Vagina (tissue), 2 donors: ENCODE data around the gene MIF. TPM values are rescaled to one million over a fixed set of nuclear protein-coding genes. Genes with fewer than 3 reads are reported as not detected.

Source experiments
- DNase-seq, 2 donors: peaks; one replicate each; pipeline ENCODE4 v3.0.0-alpha.2; 2017; ENCODE audit errors: extremely low spot score in 2 of 2
- H3K27ac ChIP-seq: fragments of 200-600 bp; sonication (generic); one replicate; pipeline ENCODE4 v1.5.1; 2019
- H3K27me3 ChIP-seq: fragments of 200-600 bp; sonication (generic); one replicate; pipeline ENCODE4 v1.5.1; 2019
- H3K36me3 ChIP-seq, 2 donors: fragments of 200-600 bp; sonication (generic); one replicate each; pipeline ENCODE4 v1.5.1; 2017 to 2019
- H3K4me1 ChIP-seq: fragments of 200-600 bp; sonication (generic); one replicate; pipeline ENCODE4 v1.5.1; 2019
- H3K4me3 ChIP-seq, 2 donors: fragments of 200-600 bp; sonication (generic); 1 replicate in 1 of 2; 2 replicates in 1 of 2; pipeline ENCODE4 v1.5.1; 2016 to 2019
- H3K9me3 ChIP-seq: fragments of 200-600 bp; sonication (generic); one replicate; pipeline ENCODE4 v1.5.1; 2019
- CTCF ChIP-seq, 3 experiments: fragments of 450-650 bp in 2 of 3; fragments of 200-600 bp in 1 of 3; sonication (generic) in 1 of 3; IDR thresholded peaks; one replicate each; pipeline ENCODE4 v1.5.1; 2017 to 2019; ENCODE audit warnings: antibody characterized with exemption in 3 of 3, mild to moderate bottlenecking in 2 of 3, moderate library complexity in 2 of 3
- POLR2A ChIP-seq, 2 donors: fragments of 450-650 bp; IDR thresholded peaks; one replicate each; pipeline ENCODE4 v1.6.1; 2017; ENCODE audit warnings: antibody characterized with exemption in 2 of 2, mild to moderate bottlenecking in 2 of 2, moderate library complexity in 2 of 2
- POLR2AphosphoS5 ChIP-seq, 2 donors: sonication (generic); formaldehyde crosslinking; IDR thresholded peaks; one replicate each; pipeline ENCODE4 v1.9.0; 2017; ENCODE audit warnings: antibody characterized with exemption in 2 of 2, mild to moderate bottlenecking in 2 of 2, low read depth in 1 of 2; ENCODE audit not compliant: insufficient read depth in 1 of 2
- intact Hi-C: fragments of 100-400 bp; cut with DNase I; formaldehyde crosslinking; loops from one replicate; pipeline ENCODE4 v1.15.1; 2023
- total RNA-seq: library from RNA; depleted of rRNA; stranded (reverse); fragments of >200 nt; gene quantifications from one replicate; pipeline ENCODE4 v1.2.3, GENCODE V29; 2016

The MIF gene
- total RNA-seq, 1 donor from 2014 or later: 638 TPM

GRCh38 chr22:23847310-23847920 lies 46.8 kb upstream of the MIF start:
- Histone ChIP-seq H3K27me3 (no peaks in the 10 kb centered on the region), H3K36me3 (no peaks in the 10 kb centered on the region), H3K9me3 (no peaks in the 10 kb centered on the region), H3K4me3 (no peak overlapping the region), H3K4me1 (peaks cover 47% of the 10 kb centered on the region), H3K27ac (no peak overlapping the region)
- DNase-seq: no peak
- intact Hi-C loops: loop anchor here (5.0 to 10.0 kb wide), 2 partner anchors 80 to 293 kb away; partner anchors contain the start of gene CHCHD10
- TF ChIP-seq POLR2AphosphoS5 (IDR thresholded peaks at IDR 0.05; ENCODE audit: insufficient read depth in 1 of 2, low read depth in 1 of 2) (no peak), POLR2A (IDR thresholded peaks at IDR 0.05) (no peak), CTCF (IDR thresholded peaks at IDR 0.05) (no peak)

GRCh38 chr22:23847991-23848864 lies 46.0 kb upstream of the MIF start:
- no peaks in the 10 kb centered on the region for H3K36me3 ChIP-seq
- intact Hi-C loops: loop anchor here (5.0 to 10.0 kb wide), 2 partner anchors 81 to 293 kb away; partner anchors contain the start of gene CHCHD10
- no peak overlapping the region for H3K27ac ChIP-seq
- no peaks in the 10 kb centered on the region for H3K27me3 ChIP-seq
- no peaks in the 10 kb centered on the region for H3K9me3 ChIP-seq
- H3K4me1 ChIP-seq: peaks cover 47% of the 10 kb centered on the region
- H3K4me3 ChIP-seq: no peak overlapping the region
- DNase-seq: no peak
- no peak for TF ChIP-seq POLR2AphosphoS5 (IDR thresholded peaks at IDR 0.05; ENCODE audit: insufficient read depth in 1 of 2, low read depth in 1 of 2)
- no peak for TF ChIP-seq POLR2A (IDR thresholded peaks at IDR 0.05)
- TF ChIP-seq CTCF (IDR thresholded peaks at IDR 0.05): no peak

GRCh38 chr22:23849009-23850006 lies 44.9 kb upstream of the MIF start:
- H3K4me1 ChIP-seq: peaks cover 44% of the 10 kb centered on the region

GRCh38 chr22:23850136-23850611 lies 44.0 kb upstream of the MIF start:
- intact Hi-C loops: no loop called here
- H3K36me3 ChIP-seq: no peaks in the 10 kb centered on the region
- no peaks in the 10 kb centered on the region for H3K9me3 ChIP-seq
- no peak for TF ChIP-seq POLR2A (IDR thresholded peaks at IDR 0.05)
- TF ChIP-seq CTCF (IDR thresholded peaks at IDR 0.05): no peak
- TF ChIP-seq POLR2AphosphoS5 (IDR thresholded peaks at IDR 0.05; ENCODE audit: insufficient read depth in 1 of 2, low read depth in 1 of 2): no peak
- H3K27ac ChIP-seq: no peak overlapping the region
- no peak for DNase-seq
- peaks cover 35% of the 10 kb centered on the region for H3K4me1 ChIP-seq
- no peaks in the 10 kb centered on the region for H3K27me3 ChIP-seq
- no peak overlapping the region for H3K4me3 ChIP-seq

More at GRCh38 chr22:23849009-23850006, 44.9 kb upstream of the MIF start:
- no peak for DNase-seq
- no peak overlapping the region for H3K27ac ChIP-seq
- no peaks in the 10 kb centered on the region for H3K36me3 ChIP-seq
- no peaks in the 10 kb centered on the region for H3K27me3 ChIP-seq
- TF ChIP-seq POLR2AphosphoS5 (IDR thresholded peaks at IDR 0.05; ENCODE audit: insufficient read depth in 1 of 2, low read depth in 1 of 2) (peak in 1 of 2 donors; percentile 43), CTCF (IDR thresholded peaks at IDR 0.05) (peak; percentile 92 to 94 (median 93)), POLR2A (IDR thresholded peaks at IDR 0.05) (no peak)
- H3K4me3 ChIP-seq: no peak overlapping the region
- intact Hi-C loops: loop anchor here (5.0 to 10.0 kb wide), 2 partner anchors 82 to 295 kb away; partner anchors contain the start of gene CHCHD10
- H3K9me3 ChIP-seq: no peaks in the 10 kb centered on the region
